Hepatocyte (in vitro differentiated cells): ENCODE measurements around the gene ITPR1.

Experiments
- CTCF ChIP-seq: fragments of 200-600 bp; sonication (generic); IDR thresholded peaks from 2 replicates; pipeline ENCODE4 v1.5.1; 2016; ENCODE audit warnings: antibody characterized with exemption, mild to moderate bottlenecking; ENCODE audit not compliant: poor library complexity
- EZH2 ChIP-seq: fragments of 200-600 bp; sonication (generic); IDR thresholded peaks from 2 replicates; pipeline ENCODE4 v1.6.1; 2016; ENCODE audit warnings: antibody characterized with exemption, mild to moderate bottlenecking, borderline replicate concordance
- EZH2phosphoT487 ChIP-seq: fragments of 200-600 bp; sonication (generic); IDR thresholded peaks from one replicate; pipeline ENCODE4 v1.6.1; 2018; ENCODE audit warnings: antibody characterized with exemption, mild to moderate bottlenecking, low read depth, moderate library complexity; ENCODE audit not compliant: unreplicated experiment, severe bottlenecking

- no peak for TF ChIP-seq CTCF
- no peak for TF ChIP-seq EZH2
- TF ChIP-seq EZH2phosphoT487: no peak
These were observed 224.2 kb downstream of the ITPR1 start for GRCh38 chr3:4717363-4717740.
